A549 (cell line): ENCODE results near the gene ARFGAP2. TPM values are rescaled to one million over a fixed set of nuclear protein-coding genes. Genes with fewer than 3 reads are reported as not detected.

Experiments
- ATAC-seq, 2 experiments: fragments of 200-7000 bp in 1 of 2; fragments of >200 bp in 1 of 2; cut with Nextera tagmentation in 1 of 2; cut with Tn5 transposase in 1 of 2; 3 replicates each; pipeline versions ENCODE4 v1.8.0 to v1.9.1; 2018 to 2020; ENCODE audit warnings: mild to moderate bottlenecking in 1 of 2, moderate library complexity in 1 of 2
- CTCF ChIA-PET: fragments of 300-600 bp; sonication (Branson Sonifier 250); formaldehyde crosslinking; extraction: SDS; loops from one replicate; lab custom pipeline; 2021; ENCODE audit warnings: antibody characterized with exemption, inconsistent platforms; lab: Yijun Ruan, JAX
- POLR2A ChIA-PET: fragments of 350-600 bp; formaldehyde crosslinking; extraction: SDS; loops from one replicate; lab custom pipeline; 2021; ENCODE audit warnings: antibody characterized with exemption, inconsistent platforms; lab: Yijun Ruan, JAX
- DNase-seq, 2 experiments: peaks; one replicate each; pipeline versions ENCODE4 v3.0.0 to v3.0.0-alpha.2; 2011 to 2016; ENCODE audit warnings: low read depth in 1 of 2, low spot score in 1 of 2
- FAIRE-seq: peaks from 2 replicates; lab custom pipeline; 2011; peaks lifted over from hg19 to GRCh38; lab: Jason Lieb, UNC
- H3K27ac ChIP-seq, 2 experiments: fragments of >200 bp; sonication (Bioruptor Twin); formaldehyde crosslinking; 3 replicates each; pipeline ENCODE4 v1.5.1; 2016 to 2017
- H3K4me1 ChIP-seq: fragments of >200 bp; sonication (Bioruptor Twin); formaldehyde crosslinking; 3 replicates; pipeline ENCODE4 v1.6.1; 2016
- H3K4me2 ChIP-seq: fragments of >200 bp; sonication (Bioruptor Twin); formaldehyde crosslinking; 3 replicates; pipeline ENCODE4 v1.6.1; 2016
- H3K4me3 ChIP-seq: fragments of >200 bp; sonication (Bioruptor Twin); formaldehyde crosslinking; 3 replicates; pipeline ENCODE4 v1.5.1; 2016
- H3K9me3 ChIP-seq: fragments of >200 bp; sonication (Bioruptor Twin); formaldehyde crosslinking; 3 replicates; pipeline ENCODE4 v1.6.1; 2016
- BCL3 ChIP-seq: fragments of >200 bp; sonication (Bioruptor Twin); formaldehyde crosslinking; IDR thresholded peaks from 3 replicates; pipeline ENCODE4 v1.6.1; 2016
- CBX8 ChIP-seq: fragments of 200-600 bp; sonication (generic); IDR thresholded peaks from 2 replicates; pipeline ENCODE4 v1.6.1; 2016
- CEBPB ChIP-seq, 2 experiments: fragments of >200 bp in 1 of 2; sonication (Bioruptor Twin) in 1 of 2; formaldehyde crosslinking in 1 of 2; IDR thresholded peaks; 2 replicates each; pipeline ENCODE4 v1.6.1; 2012 to 2016
- CHD4 ChIP-seq: fragments of 200-600 bp; sonication (generic); IDR thresholded peaks from 2 replicates; pipeline ENCODE4 v1.6.1; 2016; ENCODE audit warnings: antibody characterized with exemption, mild to moderate bottlenecking, borderline replicate concordance
- FOSB ChIP-seq: fragments of 250-450 bp; sonication (Bioruptor Pico); IDR thresholded peaks from 2 replicates; pipeline ENCODE4 v1.5.0; 2020; ENCODE audit warnings: mild to moderate bottlenecking, moderate library complexity
- HDAC2 ChIP-seq: fragments of 200-600 bp; sonication (generic); IDR thresholded peaks from 2 replicates; pipeline ENCODE4 v1.6.1; 2016
- HOXA7 ChIP-seq: fragments of 250-450 bp; sonication (Bioruptor Pico); IDR thresholded peaks from 2 replicates; pipeline ENCODE4 v1.5.0; 2020; ENCODE audit warnings: mild to moderate bottlenecking, moderate library complexity
- HOXB13 ChIP-seq: fragments of 250-450 bp; sonication (Bioruptor Pico); IDR thresholded peaks from 2 replicates; pipeline ENCODE4 v1.5.0; 2020; ENCODE audit warnings: low read depth, mild to moderate bottlenecking, moderate library complexity
- JUN ChIP-seq, 2 experiments: fragments of >200 bp; sonication (Bioruptor Twin); formaldehyde crosslinking; IDR thresholded peaks; 2 replicates in 1 of 2; 3 replicates in 1 of 2; pipeline ENCODE4 v1.6.1; 2016 to 2017
- KDM5A ChIP-seq: fragments of 200-600 bp; sonication (generic); IDR thresholded peaks from 2 replicates; pipeline ENCODE4 v1.6.1; 2016; ENCODE audit warnings: antibody characterized with exemption, mild to moderate bottlenecking
- MYC ChIP-seq: IDR thresholded peaks from 2 replicates; pipeline ENCODE4 v1.6.1; 2012; ENCODE audit warnings: mild to moderate bottlenecking, inconsistent platforms, low read length, improper control_type of control experiment, borderline replicate concordance
- NPAS2 ChIP-seq: fragments of 250-450 bp; sonication (Bioruptor Pico); IDR thresholded peaks from 2 replicates; pipeline ENCODE4 v1.8.0; 2022; ENCODE audit warnings: mild to moderate bottlenecking, moderate library complexity, borderline replicate concordance
- POLR2A ChIP-seq: IDR thresholded peaks from 2 replicates; pipeline ENCODE4 v1.6.1; 2012; ENCODE audit warnings: mild to moderate bottlenecking, low read length
- RARB ChIP-seq: fragments of 250-450 bp; sonication (Bioruptor Pico); IDR thresholded peaks from 2 replicates; pipeline ENCODE4 v1.8.0; 2021; ENCODE audit warnings: mild to moderate bottlenecking, moderate library complexity
- RCOR1 ChIP-seq: fragments of 150-350 bp; IDR thresholded peaks from 2 replicates; pipeline ENCODE4 v1.6.1; 2014; ENCODE audit warnings: antibody characterized with exemption, low read length, low read depth
- SMC3 ChIP-seq: fragments of >200 bp; sonication (Bioruptor Twin); formaldehyde crosslinking; IDR thresholded peaks from 3 replicates; pipeline ENCODE4 v1.6.1; 2018; ENCODE audit warnings: inconsistent platforms
- TP53 ChIP-seq: fragments of 250-450 bp; sonication (Bioruptor Pico); IDR thresholded peaks from 2 replicates; pipeline ENCODE4 v1.5.0; 2021; ENCODE audit warnings: mild to moderate bottlenecking, moderate library complexity
- ZNF302 ChIP-seq: fragments of 250-450 bp; sonication (Bioruptor Pico); IDR thresholded peaks from 2 replicates; pipeline ENCODE4 v1.9.0; 2021; ENCODE audit warnings: inconsistent platforms, mild to moderate bottlenecking, moderate library complexity
- WGBS: methylation state at CpG from one replicate; pipeline ENCODE4 v1.1.6; 2017; ENCODE audit errors: missing lambda C conversion rate; 5-methylcytosine and 5-hydroxymethylcytosine counted together
- polyA plus RNA-seq, 4 experiments: library from polyadenylated mRNA; depleted of rRNA in 3 of 4; stranded (reverse); fragments of >200 nt; fragmentation: RNase III in 1 of 4; extraction: RNeasy Plus Mini Kit Qiagen cat#74134 plus additional on column Dnase treatment in 1 of 4; gene quantifications; 2 replicates in 3 of 4; 3 replicates in 1 of 4; pipeline ENCODE4 v1.2.3, GENCODE V29; 2011 to 2017
- TF ChIP-seq, protein P1 (sequence below): fragments of >200 bp; sonication (Bioruptor Twin); formaldehyde crosslinking; IDR thresholded peaks from 3 replicates; pipeline ENCODE4 v1.5.1; 2016

The ARFGAP2 gene
- polyA plus RNA-seq, 2 of the 4 experiments (the other 2 are of a cell fraction), result 29.5 to 34.0 TPM

DNA sequence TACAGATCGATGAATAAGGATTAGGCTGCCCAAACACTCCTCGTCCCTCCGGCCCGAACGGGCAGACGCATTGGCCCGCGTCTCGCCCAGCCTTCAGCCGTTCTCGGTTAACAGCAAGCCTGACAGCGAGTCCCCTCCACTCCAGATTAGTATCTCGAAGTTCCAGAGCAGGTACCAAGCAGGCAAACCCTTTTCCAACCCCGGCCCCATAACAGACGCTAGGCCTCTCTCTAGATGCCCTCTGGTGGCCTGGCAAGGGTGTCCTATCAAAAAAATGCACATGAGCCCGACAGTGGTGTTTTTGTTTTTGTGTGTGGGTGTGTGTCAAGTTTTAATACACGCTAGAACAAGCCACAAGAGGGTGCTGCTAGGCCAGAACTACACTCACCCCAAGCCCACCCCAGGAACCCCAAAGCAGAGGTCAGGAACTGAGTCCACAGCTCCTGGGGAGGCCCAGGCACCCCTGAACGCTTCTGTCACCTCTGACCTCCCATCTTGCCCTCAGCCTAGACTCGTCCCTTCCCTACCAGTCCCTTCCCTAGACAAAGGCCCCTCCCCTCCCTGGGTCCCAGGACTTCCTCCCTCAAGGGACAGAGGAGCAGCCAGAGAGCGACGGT lies 658 bp upstream of the ARFGAP2 start (continued):
- TF ChIP-seq, protein P1, sequence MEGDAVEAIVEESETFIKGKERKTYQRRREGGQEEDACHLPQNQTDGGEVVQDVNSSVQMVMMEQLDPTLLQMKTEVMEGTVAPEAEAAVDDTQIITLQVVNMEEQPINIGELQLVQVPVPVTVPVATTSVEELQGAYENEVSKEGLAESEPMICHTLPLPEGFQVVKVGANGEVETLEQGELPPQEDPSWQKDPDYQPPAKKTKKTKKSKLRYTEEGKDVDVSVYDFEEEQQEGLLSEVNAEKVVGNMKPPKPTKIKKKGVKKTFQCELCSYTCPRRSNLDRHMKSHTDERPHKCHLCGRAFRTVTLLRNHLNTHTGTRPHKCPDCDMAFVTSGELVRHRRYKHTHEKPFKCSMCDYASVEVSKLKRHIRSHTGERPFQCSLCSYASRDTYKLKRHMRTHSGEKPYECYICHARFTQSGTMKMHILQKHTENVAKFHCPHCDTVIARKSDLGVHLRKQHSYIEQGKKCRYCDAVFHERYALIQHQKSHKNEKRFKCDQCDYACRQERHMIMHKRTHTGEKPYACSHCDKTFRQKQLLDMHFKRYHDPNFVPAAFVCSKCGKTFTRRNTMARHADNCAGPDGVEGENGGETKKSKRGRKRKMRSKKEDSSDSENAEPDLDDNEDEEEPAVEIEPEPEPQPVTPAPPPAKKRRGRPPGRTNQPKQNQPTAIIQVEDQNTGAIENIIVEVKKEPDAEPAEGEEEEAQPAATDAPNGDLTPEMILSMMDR, result peak; percentile 78
- TF ChIP-seq RCOR1, result no peak
- TF ChIP-seq HOXB13 (CRISPR knock-in tag), result no peak
- TF ChIP-seq SMC3, result peak; percentile 74
- peak in 1 of 2 experiments; percentile 13; a peak in 2 of 5 replicates for TF ChIP-seq JUN (IDR thresholded peaks at IDR 0.05)
- no peak for TF ChIP-seq RARB (CRISPR knock-in tag)
- TF ChIP-seq BCL3, result no peak
- TF ChIP-seq FOSB, result no peak
- no peak for TF ChIP-seq HOXA7
- TF ChIP-seq CHD4, result 0 out of 2 replicates have a peak, but pooled peaks have one; percentile 34
- TF ChIP-seq HDAC2, result no peak

DNA sequence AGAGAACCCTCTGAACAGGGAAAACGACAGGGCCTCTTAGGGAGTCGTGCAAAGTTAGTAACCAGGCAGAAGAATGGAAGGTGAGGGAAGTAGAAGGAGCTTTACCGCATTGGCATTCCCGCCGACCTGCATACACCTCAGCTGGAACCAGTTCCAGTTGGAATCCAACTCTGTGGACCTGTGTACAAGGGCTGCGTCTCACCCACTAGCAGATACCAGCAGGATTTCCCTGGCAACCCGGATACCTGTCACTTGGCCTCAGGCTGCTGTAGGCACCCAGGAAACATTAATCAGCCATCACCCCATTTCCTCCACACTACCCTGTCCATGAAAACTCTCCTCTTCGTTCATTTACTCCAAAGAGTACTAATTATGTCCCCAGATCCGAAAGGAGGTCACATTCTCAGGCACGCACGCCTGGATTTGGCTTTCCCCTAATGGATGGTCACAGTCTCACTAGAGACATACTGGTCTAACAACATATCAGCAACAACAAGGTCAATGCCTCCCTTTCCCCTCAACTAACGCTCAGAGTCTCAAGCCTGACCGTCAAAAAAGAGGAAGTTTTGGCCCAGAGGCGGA lies 842 bp downstream of the ARFGAP2 start:
- ChIA-PET POLR2A (no interaction called here), CTCF (interaction anchor here (0.8 to 10.8 kb wide), 7 partner anchors 9 to 179 kb away, joined by 3 to 173 read pairs (median 6); partner anchors contain the start of genes NR1H3 and PACSIN3)
- H3K27ac ChIP-seq, result peak overlapping the region; percentile 94 to 100
- H3K4me2 ChIP-seq, result peak overlapping the region; percentile 92
- peaks cover 14% of the 10 kb centered on the region for H3K4me1 ChIP-seq
- 52% methylated on average over 14 of the region's 14 CpGs for WGBS
- ATAC-seq, result no peak
- TF ChIP-seq TP53 (CRISPR knock-in tag), result no peak
- TF ChIP-seq MYC, result no peak
- no peak for TF ChIP-seq BCL3
- no peak for TF ChIP-seq KDM5A
- TF ChIP-seq CBX8, result no peak
- TF ChIP-seq, protein P1, result no peak
- no peak for TF ChIP-seq ZNF302 (CRISPR knock-in tag)
- no peak for TF ChIP-seq CEBPB (IDR thresholded peaks at IDR 0.05)
- TF ChIP-seq NPAS2, result no peak
- TF ChIP-seq POLR2A, result no peak
- FAIRE-seq, result no peak
- no peaks in the 10 kb centered on the region for H3K9me3 ChIP-seq
- H3K4me3 ChIP-seq, result peak overlapping the region; percentile 100
- no peak for DNase-seq
